ENCODE results near the gene PPT2. TPM values are rescaled to one million over a fixed set of nuclear protein-coding genes. Genes with fewer than 3 reads are reported as not detected.
A peak's percentile ranks its signal among the peaks of the same experiment; 100 is the strongest.

Gene PPT2
- total and polyA plus RNA-seq, 2 of the 13 experiments (the other 11 are each of a cell fraction or from before 2014, with no cell fraction given), result 39.2 to 61.8 TPM

- TF ChIP-seq ZNF724P (CRISPR knock-in tag; IDR thresholded peaks at IDR 0.05; ENCODE audit: borderline replicate concordance) (no peak), ZNF441 (CRISPR knock-in tag; IDR thresholded peaks at IDR 0.05; ENCODE audit: borderline replicate concordance) (no peak), ZNF350 (CRISPR knock-in tag; IDR thresholded peaks at IDR 0.05; ENCODE audit: borderline replicate concordance, low read depth) (no peak; the same call in 1 of the 2 replicates), ZNF672 (CRISPR knock-in tag; IDR thresholded peaks at IDR 0.05) (no peak), ARID4A (CRISPR knock-in tag; IDR thresholded peaks at IDR 0.05; ENCODE audit: borderline replicate concordance) (no peak; the same call in 1 of the 2 replicates), FOXJ3 (CRISPR knock-in tag; IDR thresholded peaks at IDR 0.05; ENCODE audit: borderline replicate concordance) (no peak), SIX4 (CRISPR knock-in tag; IDR thresholded peaks at IDR 0.05) (no peak), RNF219 (CRISPR knock-in tag; IDR thresholded peaks at IDR 0.05) (no peak), PHF21A (CRISPR knock-in tag; IDR thresholded peaks at IDR 0.05) (peak; percentile 87), RFXAP (CRISPR knock-in tag; IDR thresholded peaks at IDR 0.05; ENCODE audit: borderline replicate concordance) (peak; percentile 97), JUNB (CRISPR knock-in tag; IDR thresholded peaks at IDR 0.05; ENCODE audit: borderline replicate concordance) (no peak), SKI (IDR thresholded peaks at IDR 0.05; ENCODE audit: partially characterized antibody) (no peak), MBD4 (IDR thresholded peaks at IDR 0.05; ENCODE audit: borderline replicate concordance, low read length) (no peak), HCFC1 (IDR thresholded peaks at IDR 0.05; ENCODE audit: low read depth, low read length) (peak; percentile 25; the same call in 1 of the 2 replicates), NRL (CRISPR knock-in tag; IDR thresholded peaks at IDR 0.05; ENCODE audit: borderline replicate concordance) (no peak), HNF4A (CRISPR knock-in tag; IDR thresholded peaks at IDR 0.05) (peak; percentile 77), TFDP1 (CRISPR knock-in tag; IDR thresholded peaks at IDR 0.05; ENCODE audit: borderline replicate concordance) (peak; percentile 25; the same call in 1 of the 2 replicates), ZNF331 (CRISPR knock-in tag; IDR thresholded peaks at IDR 0.05) (no peak), NFKBIZ (CRISPR knock-in tag; IDR thresholded peaks at IDR 0.05) (peak; percentile 33; the same call in 1 of the 2 replicates), ZNF883 (CRISPR knock-in tag; IDR thresholded peaks at IDR 0.05; ENCODE audit: not compliant biosample characterization) (no peak), TCF7L2 (IDR thresholded peaks at IDR 0.05; ENCODE audit: low read depth, low read length) (no peak; the same call in 1 of the 2 replicates), SP140L (CRISPR knock-in tag; IDR thresholded peaks at IDR 0.05; ENCODE audit: borderline replicate concordance) (no peak), SNAPC2 (CRISPR knock-in tag; IDR thresholded peaks at IDR 0.05) (no peak)
Observed at GRCh38 chr6:32177788-32178546, 24.0 kb downstream of the PPT2 start, which contains the start of gene RNF5 (continued).
